Measurements from ENCODE around the gene RAD51B.
"Not testable (repeated sequence)": the region's sequence is repeated elsewhere in the genome, so short reads cannot be mapped to it uniquely, and the experiment has no call there.

Gene RAD51B

GRCh38 chr14:68658029-68658509, 838.5 kb downstream of the RAD51B start:
- FAIRE-seq: no peak
- DNase-seq (ENCODE audit: low spot score): no peak

GRCh38 chr14:68658943-68659931, 839.7 kb downstream of the RAD51B start:
- FAIRE-seq (no peak), DNase-seq (ENCODE audit: low spot score) (no peak)

GRCh38 chr14:68660495-68660894, 840.9 kb downstream of the RAD51B start:
- DNase-seq (ENCODE audit: low spot score) (no peak), FAIRE-seq (no peak)

- DNase-seq (ENCODE audit: low spot score) (no peak), FAIRE-seq (no peak)
Observed at GRCh38 chr14:68661226-68662225, 841.9 kb downstream of the RAD51B start.

GRCh38 chr14:68662392-68662791, 842.8 kb downstream of the RAD51B start:
- no peak for DNase-seq (ENCODE audit: low spot score)
- no peak for FAIRE-seq

- FAIRE-seq: not testable (repeated sequence)
Observed at GRCh38 chr14:68662826-68663225, 843.2 kb downstream of the RAD51B start.

GRCh38 chr14:68663385-68664076, 844.0 kb downstream of the RAD51B start:
- FAIRE-seq: no peak

More at GRCh38 chr14:68662826-68663225, 843.2 kb downstream of the RAD51B start:
- DNase-seq (ENCODE audit: low spot score): not testable (repeated sequence)

GRCh38 chr14:68664225-68664681, 844.7 kb downstream of the RAD51B start:
- FAIRE-seq: no peak
- DNase-seq (ENCODE audit: low spot score): no peak

More at GRCh38 chr14:68663385-68664076, 844.0 kb downstream of the RAD51B start:
- DNase-seq (ENCODE audit: low spot score): no peak

GRCh38 chr14:68665131-68665530, 845.6 kb downstream of the RAD51B start:
- no peak for DNase-seq (ENCODE audit: low spot score)
- FAIRE-seq: no peak

GRCh38 chr14:68665792-68666204, 846.2 kb downstream of the RAD51B start:
- no peak for DNase-seq (ENCODE audit: low spot score)
- FAIRE-seq: no peak

- DNase-seq (ENCODE audit: low spot score) (no peak), FAIRE-seq (no peak)
Observed at GRCh38 chr14:68666236-68666635, 846.7 kb downstream of the RAD51B start.

- DNase-seq (ENCODE audit: low spot score) (no peak), FAIRE-seq (no peak)
Observed at GRCh38 chr14:68666899-68667298, 847.3 kb downstream of the RAD51B start.

GRCh38 chr14:68667313-68667791, 847.8 kb downstream of the RAD51B start:
- FAIRE-seq (no peak), DNase-seq (ENCODE audit: low spot score) (no peak)

GRCh38 chr14:68668028-68668427, 848.4 kb downstream of the RAD51B start:
- FAIRE-seq: no peak
- DNase-seq (ENCODE audit: low spot score): no peak

GRCh38 chr14:68668531-68668930, 849.0 kb downstream of the RAD51B start:
- FAIRE-seq (no peak), DNase-seq (ENCODE audit: low spot score) (no peak)

- DNase-seq (ENCODE audit: low spot score) (no peak), FAIRE-seq (no peak)
Observed at GRCh38 chr14:68669111-68669511, 849.5 kb downstream of the RAD51B start.

- no peak for DNase-seq (ENCODE audit: low spot score)
- no peak for FAIRE-seq
Observed at GRCh38 chr14:68669603-68670358, 850.2 kb downstream of the RAD51B start.

GRCh38 chr14:68670359-68670715, 850.8 kb downstream of the RAD51B start:
- DNase-seq (ENCODE audit: low spot score) (no peak), FAIRE-seq (no peak)

GRCh38 chr14:68671909-68672308, 852.3 kb downstream of the RAD51B start:
- FAIRE-seq: no peak
- DNase-seq (ENCODE audit: low spot score): no peak

Data from RCC 7860 (cell line).